Activated T-cell treated with anti-CD3 and anti-CD28 coated beads for 4 hours (primary cell): Measurements from ENCODE around the gene MLLT10.
A peak's percentile ranks its signal among the peaks of the same experiment; 100 is the strongest.

ENCODE experiments used
- DNase-seq: peaks from one replicate; pipeline ENCODE4 v3.0.0-alpha.2; 2020

MLLT10 gene

DNA sequence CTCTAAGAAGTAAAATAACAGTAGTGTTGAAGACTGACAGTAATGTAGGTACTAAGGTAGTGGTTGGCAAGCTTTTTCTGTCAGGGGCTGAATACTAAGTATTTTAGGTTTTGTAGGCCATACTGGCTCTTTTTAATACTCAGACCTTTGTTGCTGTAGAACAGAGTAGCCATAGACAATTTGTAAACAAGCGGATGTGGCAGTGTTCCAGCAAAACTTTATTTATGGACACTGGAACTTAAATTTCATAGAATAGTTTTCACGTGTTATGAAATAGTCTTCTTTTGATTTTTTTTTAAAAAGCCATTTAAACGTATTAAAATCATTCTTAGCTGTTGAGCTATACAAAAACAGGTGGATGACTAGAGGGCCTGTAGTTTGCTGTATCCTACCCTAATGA is 121.2 kb downstream of the MLLT10 start:
- no peak for DNase-seq

- no peak for DNase-seq
These were observed 121.7 kb downstream of the MLLT10 start for GRCh38 chr10:21655687-21656086.

DNA sequence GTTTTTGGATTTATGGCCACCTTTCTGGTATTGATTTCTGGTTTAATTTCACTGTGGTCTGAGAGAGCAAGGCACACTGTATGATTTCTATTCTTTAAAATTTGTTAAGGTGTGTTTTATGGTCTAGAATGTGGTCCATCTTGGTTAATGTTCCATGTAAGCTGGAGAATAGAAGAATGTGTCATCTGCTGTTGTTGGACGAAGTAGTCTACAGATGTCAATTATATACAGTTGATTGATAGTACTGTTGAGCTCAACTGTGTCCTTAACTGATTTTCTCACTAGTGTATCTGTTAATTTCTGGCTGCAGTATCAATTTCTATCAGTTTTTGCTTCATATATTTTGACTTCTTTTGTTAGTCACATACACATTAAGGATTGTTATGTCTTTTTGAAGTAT is 127.1 kb downstream of the MLLT10 start:
- DNase-seq, result no peak

- no peak for DNase-seq
These were observed 127.9 kb downstream of the MLLT10 start for GRCh38 chr10:21661935-21662334.

- DNase-seq, result no peak
These were observed 128.6 kb downstream of the MLLT10 start for GRCh38 chr10:21662635-21663034.

DNA sequence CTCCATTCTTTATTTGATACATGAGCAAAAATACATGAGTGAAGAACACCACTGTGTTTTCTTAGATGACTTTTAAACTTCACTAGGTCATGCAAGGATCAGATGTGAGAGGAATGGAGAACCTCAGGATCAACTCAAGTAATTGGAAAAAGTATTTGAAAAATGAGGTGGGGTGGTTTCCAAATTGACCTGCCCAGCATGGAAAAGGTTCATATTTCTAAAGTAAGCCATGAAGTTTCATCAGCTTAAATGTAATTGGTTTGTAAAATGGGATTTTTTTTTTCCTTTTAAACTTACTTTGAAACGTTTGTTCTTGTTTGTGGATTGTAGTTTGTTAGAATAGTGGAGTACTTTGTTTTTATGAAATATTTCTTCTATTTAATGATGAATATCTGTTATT is 134.8 kb downstream of the MLLT10 start:
- no peak for DNase-seq

GRCh38 chr10:21670391-21670790 is 136.4 kb downstream of the MLLT10 start:
- DNase-seq, result no peak

DNA sequence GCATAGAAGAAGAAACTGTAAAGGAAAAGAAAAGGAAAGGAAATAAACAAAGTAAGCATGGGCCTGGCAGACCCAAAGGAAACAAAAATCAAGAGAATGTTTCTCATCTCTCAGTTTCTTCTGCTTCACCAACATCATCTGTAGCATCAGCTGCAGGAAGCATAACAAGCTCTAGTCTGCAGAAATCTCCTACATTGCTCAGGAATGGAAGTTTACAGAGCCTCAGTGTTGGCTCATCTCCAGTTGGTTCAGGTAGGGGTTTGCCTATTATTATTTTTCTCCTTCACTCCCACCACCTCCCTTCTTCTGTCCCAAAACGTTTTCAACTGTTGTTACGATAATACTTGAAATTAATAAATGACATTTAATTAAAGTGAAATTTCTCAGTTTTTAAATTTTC is 139.6 kb downstream of the MLLT10 start:
- no peak for DNase-seq

DNA sequence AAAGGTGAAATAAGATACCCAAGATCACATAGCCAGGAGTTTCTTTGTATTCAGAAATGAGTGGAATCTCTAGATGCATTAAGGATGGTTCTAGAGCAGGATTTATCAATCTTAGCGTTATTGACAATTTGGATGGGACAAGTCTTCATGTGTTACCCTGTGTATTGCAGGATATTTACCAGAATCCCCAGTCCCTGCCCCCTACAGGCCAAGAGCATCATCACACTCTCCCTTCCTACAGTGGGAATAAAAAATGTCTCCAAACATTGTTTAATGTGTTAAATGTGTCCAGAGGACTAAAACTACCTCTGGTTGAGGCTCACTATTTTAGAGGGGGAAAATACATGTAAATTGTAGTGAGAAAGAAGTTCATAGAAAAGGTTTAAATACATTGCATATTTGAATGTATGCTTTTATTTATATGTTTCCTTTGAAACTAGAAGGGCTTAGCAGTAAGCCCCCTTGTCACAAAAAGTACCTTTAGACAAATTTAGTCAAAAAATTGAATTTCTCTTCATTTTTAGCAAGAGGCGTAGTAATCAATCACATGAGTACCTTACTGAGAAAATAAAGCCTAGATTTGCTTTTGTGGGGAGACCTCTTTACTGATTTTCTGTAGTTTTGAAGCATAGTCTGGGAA is 141.2 kb downstream of the MLLT10 start:
- DNase-seq, result peak; percentile 24

DNA sequence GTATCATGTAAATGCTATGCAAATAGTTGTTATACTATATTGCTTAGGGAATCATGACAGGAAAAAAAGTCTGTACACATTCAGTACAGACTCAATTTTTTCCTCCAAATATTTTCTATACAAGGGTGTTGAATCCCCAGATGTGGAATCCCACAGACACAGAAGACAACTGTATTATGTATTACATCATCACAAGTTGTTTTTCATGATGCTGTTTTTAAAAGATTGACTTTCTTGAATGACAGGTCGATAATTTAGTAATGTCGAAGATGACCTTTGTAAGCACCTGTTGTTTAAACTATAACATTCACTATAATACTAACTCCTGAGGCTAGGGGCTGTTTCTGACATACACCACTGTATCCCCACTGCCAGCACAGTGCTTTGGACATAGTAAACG is 143.5 kb downstream of the MLLT10 start:
- no peak for DNase-seq

- no peak for DNase-seq
These were observed 147.1 kb downstream of the MLLT10 start for GRCh38 chr10:21681156-21681555.

GRCh38 chr10:21687266-21688008 is 153.4 kb downstream of the MLLT10 start:
- DNase-seq, result no peak

GRCh38 chr10:21688009-21688332 is 153.9 kb downstream of the MLLT10 start:
- no peak for DNase-seq

DNA sequence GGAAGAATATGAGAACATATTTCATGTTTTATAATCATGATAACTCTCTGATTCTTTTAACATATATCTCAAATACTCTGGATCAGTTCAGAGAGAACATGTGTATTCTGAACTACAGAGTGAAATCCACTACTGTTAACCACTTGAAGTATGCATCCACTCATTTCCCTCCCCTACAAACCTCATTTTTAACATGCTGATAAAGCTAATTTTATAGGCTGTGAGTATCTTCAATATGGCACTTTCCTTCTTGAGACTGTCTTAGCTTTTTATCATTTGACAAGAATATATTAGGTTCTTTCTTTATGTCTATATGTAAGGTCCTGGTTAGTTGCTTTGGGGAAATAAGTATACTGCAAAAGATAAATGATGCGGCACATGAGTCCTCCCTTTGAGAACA is 154.8 kb downstream of the MLLT10 start:
- DNase-seq, result no peak

DNA sequence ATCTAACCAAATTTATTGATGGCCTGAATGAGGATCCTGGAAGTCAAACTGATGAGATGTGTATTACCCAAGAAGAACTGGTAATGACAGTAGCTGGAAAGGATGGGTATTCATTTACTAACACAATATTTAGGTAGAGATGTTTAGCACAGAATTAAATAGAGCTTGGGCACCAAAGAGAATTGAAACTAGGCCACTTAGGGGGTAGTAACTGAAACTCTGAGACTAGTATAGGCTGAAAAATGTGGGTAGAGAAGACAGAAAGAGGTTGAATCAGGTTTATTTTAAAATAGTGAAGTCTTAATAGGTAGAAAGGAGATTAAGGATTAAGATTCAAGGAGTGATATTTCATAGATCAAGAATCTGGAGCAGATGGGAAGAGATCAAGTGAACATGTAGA is 155.8 kb downstream of the MLLT10 start:
- no peak for DNase-seq

DNA sequence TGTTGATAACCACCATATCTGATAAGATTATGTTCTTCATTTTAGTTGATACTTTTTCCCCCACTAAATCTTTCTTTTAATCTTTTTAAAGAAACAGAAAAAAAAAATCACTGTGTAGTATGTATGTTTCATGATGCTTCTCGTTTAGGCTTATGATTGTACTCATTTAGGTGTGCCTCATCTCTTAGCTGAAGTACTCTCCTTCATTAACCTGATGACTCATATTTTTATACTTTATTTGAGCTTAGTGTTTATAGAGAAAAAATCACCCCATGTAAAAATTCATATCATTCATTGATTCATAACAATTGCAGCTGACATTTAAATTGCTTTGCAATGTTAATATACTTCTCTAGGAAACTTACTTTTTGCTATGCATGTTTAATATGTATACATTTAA is 158.9 kb downstream of the MLLT10 start:
- no peak for DNase-seq

GRCh38 chr10:21693418-21693817 is 159.4 kb downstream of the MLLT10 start:
- DNase-seq, result no peak

GRCh38 chr10:21694631-21695030 is 160.6 kb downstream of the MLLT10 start:
- no peak for DNase-seq

DNA sequence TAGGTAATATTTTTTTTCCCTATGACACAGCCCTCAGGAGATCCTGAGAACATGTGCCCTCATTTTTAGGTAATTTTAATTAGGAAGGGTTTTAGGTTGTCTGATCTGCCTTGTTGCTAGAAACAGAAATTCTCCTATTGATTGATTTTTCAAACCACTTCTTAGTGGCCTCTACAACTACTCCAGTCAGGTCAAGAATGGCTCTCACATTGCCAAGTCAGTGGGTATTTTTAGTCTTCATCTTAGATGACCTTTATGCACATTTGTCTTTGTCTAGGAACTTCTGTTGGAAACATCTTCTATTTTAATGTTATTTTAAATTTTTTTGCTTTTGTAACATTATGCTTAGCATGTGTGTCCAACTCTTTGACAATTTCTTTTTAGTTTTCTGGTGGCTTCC is 162.3 kb downstream of the MLLT10 start:
- no peak for DNase-seq

DNA sequence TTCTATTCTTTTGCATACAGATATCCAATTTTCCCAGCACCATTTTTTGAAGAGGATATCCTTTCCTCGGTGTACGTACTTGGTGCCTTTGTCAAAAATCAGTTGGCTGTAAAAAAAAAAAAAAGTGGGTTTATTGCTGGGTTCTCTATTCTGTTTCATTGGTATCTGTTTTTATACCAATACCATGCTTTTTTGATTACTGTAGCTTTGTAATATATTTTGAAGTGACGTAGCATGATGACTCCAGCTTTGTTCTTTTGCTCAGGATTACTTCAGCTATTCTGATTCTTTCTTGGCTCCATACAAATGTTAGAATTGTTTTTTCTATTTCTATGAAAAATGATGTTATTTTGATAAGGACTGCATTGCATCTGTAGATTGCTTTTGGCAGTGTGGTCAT is 165.5 kb downstream of the MLLT10 start:
- DNase-seq, result no peak

GRCh38 chr10:21700474-21700873 is 166.4 kb downstream of the MLLT10 start:
- DNase-seq, result no peak

GRCh38 chr10:21702633-21703111 is 168.6 kb downstream of the MLLT10 start:
- no peak for DNase-seq

DNA sequence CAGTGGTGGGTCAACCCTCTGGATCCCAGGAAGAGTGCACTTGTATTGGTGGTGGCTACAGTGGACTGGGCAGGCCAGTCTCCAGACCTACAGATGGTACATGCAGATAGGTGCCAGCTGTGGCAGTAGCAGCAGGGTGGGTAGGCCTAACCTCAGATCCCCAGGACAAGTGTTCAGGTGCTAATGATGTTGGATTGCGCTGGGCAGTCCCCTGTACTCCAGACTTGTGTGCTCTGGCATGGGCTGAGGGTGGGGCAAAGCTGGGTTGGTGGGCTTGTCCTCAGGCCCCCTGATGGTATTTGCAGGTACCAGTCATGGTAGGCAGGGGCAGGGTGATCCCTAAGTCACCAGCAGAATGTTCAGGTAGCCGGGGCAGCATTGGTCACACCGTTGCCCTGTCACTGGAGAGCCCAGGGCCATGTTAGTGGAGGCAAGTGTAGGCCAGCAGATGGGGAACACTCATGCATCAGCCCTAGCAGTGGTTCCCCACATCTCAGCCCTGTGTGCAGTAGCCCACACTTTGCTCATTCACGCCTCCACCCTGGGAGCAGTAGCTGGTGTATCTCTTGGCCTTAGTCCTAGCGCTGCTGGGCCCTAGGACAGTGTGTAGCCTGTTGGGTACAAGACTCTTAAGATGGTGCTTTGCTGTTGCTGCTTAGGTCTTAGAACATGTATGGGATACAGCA is 171.3 kb downstream of the MLLT10 start:
- no peak for DNase-seq

DNA sequence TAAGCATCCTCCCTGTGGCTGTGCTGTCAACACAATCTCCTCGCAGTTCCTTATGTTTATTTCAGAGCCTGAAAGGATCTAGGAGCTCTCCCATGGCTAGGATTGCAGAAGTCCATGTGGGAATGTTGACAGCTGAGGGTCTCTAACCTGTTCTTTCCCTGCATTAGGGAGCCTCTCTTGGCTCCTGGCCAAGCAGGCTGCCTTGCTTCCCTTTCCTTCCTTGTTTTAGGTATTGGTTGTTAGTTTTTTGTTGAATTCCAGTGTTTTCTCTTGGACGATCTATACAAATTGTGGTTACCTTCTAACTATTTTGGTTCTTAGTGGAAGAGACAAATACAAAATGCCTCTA is 171.8 kb downstream of the MLLT10 start:
- no peak for DNase-seq
